HG03196 (cell line): ENCODE results near the gene NPAS3.

Source experiments
- ATAC-seq: cut with Tn5 transposase; IDR thresholded peaks from one replicate; pipeline ENCODE4 v1.9.1; 2021; ENCODE audit not compliant: unreplicated experiment

Gene NPAS3

DNA sequence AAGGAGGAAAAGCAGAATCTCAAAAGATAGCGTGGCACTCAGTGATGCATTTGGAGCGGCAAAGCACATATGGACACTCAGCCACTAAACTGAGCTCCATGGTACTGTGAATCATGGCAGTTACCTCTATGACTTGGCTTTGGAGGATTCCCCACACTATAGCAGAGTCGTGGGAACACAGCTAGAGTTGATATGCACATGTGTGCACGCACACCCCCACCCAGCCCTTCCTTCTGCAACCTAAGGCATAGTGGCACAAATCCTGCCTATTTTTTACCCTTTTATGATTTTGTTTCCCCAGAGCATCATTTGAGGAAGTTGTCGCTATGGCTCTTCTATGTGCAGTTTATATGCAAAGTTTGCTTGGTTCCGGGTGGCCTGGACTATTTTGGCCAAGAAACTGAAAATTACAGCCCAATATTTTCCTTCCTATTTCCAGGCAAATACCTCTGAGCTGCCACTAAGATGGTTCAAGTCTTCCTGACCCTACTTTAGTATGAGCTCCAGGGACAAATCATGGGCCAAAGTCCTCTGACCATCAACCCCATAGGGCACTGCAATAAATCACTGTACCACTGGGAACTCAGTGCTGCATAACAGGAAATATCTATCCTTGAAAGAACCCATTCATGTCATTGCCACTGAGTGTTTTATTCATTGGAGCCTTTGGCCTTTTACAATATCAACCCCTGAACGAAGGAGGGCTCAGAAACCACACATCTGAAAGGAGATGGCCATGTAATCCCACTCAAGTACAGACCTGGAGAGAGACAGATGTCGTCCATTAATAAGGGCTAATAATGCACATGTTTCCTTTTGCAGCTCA is 834.7 kb downstream of the NPAS3 start:
- no peak for ATAC-seq

DNA sequence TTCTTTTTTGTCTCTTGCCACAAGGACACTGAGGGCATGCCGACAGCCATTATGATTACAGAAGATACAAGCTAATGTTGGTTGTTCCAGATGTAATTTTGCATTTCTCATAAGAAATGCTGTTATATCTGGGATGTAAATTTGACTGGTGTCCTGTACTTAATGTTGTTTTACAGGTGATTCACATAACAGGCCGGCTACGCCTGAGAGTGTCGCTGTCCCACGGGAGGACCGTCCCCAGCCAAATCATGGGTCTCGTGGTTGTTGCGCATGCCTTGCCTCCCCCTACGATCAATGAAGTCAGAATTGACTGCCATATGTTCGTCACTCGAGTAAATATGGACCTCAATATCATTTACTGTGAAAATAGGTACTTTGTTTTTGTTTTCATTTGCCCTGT is 835.5 kb downstream of the NPAS3 start:
- no peak for ATAC-seq

DNA sequence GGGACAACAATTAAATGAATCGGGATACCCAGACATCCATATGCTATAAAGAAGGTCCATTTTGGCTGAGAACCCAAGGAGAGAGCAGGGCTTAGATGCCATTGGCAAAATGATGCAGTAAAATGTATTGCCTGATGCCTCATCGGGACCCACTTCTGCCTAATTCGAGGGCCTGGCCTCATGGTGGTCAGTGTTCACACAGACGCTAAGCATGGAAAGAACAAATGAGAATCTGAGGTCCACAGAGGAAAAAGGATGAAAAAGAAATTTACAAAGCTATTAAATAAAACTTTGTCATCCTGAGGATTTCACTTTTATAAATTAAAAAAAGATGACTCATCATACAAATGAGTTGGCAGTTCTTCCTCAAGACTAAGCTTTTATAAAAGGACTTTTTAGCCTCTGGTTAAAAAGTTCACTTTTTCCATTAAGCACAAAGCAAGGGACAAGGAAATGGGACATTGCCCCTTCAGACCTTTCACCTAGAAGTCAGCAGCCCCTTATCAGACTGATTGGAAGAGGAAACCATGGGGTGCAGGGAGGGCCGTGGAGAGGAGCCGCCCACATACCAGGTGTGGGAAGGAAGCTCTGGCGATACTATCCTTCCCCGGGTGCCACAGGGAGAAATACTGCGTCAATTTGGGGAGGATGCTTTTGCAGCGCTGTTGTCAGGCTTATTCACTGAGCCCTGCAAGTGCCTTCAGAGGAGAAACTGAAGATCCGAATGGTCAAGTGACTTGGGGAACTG is 836.2 kb downstream of the NPAS3 start:
- no peak for ATAC-seq

DNA sequence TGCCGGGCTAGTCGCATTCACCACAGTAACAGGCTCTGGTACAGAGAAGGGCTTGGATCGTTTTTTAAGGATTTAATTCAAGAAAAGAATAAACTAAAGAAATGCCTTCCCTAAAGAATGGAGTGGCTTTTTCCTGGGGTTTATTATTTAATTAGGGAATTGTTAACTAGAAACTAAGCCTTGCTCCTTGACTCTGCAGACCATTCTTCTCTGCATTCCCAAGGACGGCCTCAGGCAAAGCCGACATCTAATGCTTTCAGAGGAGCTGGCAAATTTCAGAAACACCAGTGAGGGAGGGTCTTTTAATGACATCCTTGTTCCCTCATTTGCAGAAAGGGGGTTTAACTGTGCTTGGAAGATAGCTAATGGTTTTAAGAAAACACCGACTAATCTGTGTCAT is 838.2 kb downstream of the NPAS3 start:
- no peak for ATAC-seq

DNA sequence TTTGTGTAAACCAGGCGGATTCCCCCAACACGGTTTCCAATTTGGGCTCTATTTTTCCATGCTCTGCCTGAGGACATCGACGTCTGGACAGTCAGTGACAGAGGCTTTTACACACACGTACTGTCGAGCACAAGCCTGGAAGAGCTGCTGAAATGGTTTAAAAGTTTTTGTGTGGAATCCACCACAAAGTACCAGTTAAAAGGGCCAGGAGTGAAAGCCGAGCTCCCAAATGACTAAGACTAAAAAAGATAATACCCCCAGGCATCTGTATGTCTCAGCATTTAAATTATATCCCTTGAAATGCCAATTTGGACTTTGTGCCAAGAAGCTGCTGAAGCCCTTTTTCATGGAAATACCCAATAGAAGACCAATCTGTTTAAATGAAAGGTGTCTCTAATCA is 839.0 kb downstream of the NPAS3 start:
- no peak for ATAC-seq

DNA sequence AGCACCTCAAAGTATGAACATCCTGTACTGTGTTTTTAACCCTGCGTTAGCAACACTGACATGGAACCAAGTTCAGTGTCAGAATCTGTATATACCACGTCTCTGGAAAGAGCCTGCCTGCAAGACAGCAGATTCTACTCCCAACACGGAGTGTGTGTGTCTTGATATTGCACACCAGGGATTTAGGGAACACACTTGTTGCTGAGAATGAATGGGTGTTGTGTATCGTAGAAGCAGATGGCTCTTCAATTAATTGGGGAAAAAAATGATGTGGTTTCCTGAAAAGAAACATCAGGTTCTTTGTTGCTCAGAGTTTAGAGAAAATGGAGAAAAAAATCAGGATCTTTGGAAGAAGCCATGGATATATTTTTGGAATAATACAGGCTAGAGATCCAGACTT is 841.4 kb downstream of the NPAS3 start:
- ATAC-seq = no peak

DNA sequence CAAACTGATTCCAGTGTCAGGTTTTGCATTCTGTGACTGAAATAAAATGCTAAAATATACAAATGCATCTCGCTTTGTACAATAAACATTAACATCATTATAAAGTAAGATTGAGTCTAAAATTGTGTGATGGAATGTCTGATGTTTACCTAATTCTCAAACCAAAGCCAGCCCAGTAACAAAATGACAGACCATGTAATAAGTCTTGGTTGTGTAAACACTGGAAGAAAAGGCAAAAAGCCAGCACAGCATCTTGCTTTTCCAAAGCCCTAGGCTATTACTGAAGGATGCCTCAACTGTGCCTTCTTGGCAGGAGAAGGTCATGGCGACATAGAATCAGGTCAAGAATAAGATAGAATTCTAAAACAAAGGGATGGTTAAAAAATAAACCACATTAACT is 842.6 kb downstream of the NPAS3 start:
- ATAC-seq = no peak

DNA sequence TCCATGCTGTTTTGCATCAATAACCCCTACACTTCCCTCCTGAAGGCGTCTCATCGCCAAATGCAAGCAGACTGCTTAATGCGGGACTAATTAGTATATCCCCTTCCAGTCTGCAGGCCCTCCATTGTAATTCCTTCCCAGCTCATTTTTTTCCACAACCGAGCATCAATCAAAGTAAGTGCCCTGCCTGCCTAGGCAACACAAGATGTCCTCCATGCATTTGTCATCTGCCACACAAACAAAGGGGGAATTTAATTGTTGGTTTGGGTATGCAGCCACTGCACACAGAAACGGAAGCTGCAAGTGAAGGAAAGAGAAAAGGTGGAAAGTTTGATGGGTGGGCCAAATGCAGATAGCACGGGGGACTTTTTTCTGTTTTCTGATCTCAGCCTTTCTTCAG is 844.2 kb downstream of the NPAS3 start:
- no peak for ATAC-seq

DNA sequence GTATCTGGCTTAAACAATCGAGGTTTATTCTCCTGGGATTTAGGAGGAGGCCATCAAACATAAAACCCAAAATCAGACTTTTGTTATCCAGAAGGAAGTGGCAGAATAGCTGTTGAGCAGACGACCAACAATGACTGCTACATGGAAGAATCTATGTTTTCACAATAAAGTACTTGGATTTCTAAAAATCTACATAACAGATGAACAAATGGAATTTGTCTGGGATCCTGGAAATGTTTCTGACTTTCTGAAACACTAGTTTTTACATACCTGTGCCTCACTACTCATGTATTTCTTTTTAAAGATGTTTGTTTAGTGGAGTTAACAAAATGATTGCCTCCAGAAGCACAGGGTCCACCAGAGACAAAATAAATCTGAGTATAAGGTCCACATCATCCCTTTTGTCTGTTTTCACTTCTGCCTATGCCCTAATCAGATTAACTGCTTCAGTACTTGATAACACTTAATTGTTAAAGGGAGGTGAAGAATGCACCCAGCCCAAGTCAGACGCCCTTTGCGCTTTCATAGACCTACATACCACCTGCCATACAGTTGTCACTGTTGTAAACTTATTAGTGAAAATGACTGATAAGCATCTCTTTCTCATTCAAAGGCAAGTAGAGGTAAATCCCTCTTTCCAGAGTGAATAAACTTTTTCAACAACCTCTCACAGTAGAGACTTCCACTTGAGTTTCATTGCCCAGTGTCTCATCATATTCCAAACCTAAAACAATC is 847.6 kb downstream of the NPAS3 start:
- ATAC-seq = no peak

DNA sequence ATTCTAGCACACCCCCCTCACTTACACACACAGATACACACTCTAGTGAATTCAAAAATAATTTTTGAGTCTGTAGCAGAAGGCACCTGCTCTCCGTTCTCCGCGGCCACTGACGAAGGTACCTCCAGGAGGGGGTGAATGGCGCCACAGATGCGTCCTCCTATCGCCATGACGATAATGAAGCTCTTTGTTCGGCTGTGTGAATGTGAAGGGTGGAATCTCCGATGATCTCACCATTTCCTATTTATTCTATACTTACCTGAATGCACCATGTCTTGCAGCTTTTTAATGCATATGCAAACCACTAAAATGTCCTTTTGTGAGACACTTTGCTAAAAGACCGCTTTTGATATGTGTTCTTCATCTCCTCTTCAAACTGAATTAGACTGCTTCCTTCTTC is 849.5 kb downstream of the NPAS3 start:
- no peak for ATAC-seq

DNA sequence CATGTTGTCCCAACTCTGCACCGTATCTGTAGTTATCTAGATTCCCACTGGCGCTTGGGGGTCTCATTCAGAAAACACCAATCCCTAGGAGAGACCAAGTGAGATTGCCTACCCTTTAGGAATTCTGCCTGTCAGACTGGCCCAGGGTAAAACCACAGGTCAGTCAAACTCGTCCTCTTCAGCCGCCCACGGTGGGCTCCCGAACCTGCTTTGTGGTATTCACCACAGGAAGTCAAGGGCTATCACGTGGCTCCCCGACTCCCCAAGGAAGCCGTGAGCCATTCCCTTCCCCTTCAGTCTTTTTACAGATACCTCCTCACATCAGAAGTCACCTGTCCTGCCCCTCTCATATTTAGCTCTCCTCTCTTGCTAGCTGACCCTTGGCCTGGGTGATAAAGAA is 852.3 kb downstream of the NPAS3 start:
- ATAC-seq = no peak

DNA sequence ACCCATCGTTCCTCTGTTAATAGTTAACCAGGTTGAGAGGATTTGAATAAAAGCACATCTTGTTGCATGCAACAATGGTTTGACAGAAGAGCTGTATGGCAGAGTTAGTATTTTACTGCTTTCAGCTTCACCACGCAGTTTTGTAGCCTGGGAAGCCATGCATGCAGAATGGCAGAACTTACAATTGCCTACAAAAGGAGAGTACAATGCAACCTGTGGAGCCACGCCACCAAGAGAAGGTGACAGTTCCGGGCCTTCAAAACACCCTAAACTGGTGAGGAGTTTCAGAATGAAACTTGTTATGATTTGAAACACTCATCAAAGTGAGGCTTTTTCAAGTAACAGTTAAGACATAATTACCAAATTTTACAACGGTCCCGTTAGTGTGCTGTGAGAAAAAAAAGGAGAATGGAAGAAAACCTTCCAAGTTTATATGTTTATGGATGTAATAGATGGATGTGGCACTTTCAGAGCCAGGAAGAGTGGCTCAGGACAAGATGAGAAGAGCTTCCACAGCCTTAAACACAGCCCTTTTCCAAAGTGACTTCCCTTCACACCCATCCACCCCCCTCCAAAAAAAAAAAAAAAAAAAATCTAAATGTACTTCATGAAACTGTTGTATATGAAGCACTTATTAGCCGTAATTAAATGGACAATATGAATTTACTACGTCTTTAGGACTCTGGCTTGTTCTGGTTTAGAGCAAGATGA is 853.5 kb downstream of the NPAS3 start:
- peak; percentile 64 for ATAC-seq

DNA sequence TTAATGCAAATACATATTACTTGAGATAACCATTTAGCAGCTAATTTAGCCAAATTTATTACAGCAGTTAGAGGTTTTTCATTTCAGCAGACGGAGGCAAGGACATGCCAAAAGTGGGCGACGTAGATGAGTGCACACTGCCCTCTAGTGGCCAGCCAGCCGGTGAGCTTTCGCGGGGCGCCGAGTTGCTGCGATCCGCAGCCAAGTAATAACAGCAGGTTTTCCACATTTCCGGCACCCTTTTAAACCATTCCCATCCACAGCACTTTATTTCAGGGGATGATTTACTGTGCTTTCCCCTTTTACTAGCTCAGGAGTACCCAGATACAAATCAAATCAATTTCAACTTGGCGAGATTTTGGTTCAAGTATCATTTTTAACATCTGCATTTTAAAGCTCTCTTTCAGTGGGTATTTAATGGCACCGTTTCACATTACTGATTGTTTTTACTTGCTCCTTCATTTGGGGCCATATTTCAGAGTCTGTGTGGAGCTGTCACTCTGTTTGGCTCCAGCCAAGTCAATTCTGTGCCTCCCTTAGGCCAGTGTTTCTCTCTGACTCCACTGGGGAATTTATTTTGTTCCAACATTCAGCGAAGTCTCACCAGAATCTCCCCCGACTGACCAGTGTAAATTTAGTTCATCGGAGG is 854.2 kb downstream of the NPAS3 start:
- peak; percentile 51 for ATAC-seq

DNA sequence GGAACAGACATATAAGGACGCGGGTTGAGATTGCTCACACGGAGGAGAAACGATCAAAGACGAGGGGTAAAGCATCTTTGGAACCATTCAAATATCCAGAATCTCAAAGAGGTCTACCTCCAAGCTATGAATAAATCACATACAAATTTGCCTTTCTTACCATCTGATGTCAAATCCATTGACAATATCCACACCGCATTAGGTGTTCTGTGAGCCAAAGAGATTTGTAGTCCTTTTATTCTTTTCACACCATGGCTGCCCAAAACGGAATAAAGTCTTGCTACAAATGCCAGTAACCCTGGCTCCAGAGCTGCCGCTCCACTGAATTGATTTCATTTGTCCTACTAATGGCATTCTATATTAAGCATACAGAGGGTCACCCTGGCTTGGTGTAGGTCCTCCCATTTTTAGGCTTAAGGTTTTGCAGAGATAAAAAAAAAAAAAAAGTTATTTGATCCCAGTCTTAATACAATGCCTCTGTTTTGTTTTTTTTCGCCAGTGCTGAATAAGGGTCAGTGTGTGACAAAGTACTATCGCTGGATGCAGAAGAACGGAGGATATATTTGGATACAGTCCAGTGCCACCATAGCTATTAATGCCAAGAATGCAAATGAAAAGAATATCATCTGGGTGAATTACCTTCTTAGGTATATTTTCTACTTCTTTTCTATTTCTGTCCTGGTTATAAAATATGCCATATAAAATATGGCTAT is 854.9 kb downstream of the NPAS3 start:
- ATAC-seq = no peak

DNA sequence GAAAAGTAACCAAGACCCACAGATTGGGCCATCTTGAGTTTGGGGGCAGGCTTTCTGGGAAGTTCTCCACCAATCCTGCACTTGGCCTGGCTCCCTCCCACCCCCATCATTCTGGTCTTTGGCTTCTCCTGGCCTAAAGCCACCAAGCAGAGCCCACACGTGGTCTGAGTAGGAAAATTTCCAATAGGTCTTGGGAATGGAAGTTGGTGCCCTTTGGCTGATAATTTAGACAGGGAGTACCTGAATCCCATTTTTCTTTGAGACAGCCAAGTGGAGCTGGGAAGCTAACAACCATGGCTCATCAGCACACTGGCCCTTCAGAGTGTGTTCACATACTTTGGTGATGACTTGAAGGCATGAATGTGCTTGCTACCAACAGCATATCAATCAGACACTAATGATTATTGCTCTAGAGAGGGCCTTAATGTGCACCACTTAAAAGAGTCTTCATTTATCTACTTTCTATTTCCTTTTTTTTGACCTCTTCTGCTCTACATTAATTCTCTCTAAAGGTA is 856.2 kb downstream of the NPAS3 start:
- no peak for ATAC-seq

DNA sequence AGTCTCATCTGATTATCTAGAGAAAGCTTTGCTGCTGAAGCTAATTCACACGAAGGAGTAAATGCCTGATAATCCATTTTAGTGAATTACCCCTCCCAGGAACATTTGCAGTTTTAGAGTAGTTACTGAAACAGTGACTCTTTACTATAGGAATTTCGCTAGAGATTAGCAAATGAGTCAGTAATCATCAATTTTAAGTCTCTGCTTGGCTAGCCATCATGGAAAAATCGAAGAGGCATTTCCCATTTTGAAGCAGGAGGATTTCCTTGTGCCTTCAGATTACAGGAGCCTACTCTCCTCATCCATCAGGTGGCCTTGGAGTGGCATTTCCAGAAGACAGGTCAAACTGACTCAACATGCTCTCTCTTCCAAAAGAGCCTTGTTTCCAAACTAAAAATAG is 857.7 kb downstream of the NPAS3 start:
- ATAC-seq = no peak

DNA sequence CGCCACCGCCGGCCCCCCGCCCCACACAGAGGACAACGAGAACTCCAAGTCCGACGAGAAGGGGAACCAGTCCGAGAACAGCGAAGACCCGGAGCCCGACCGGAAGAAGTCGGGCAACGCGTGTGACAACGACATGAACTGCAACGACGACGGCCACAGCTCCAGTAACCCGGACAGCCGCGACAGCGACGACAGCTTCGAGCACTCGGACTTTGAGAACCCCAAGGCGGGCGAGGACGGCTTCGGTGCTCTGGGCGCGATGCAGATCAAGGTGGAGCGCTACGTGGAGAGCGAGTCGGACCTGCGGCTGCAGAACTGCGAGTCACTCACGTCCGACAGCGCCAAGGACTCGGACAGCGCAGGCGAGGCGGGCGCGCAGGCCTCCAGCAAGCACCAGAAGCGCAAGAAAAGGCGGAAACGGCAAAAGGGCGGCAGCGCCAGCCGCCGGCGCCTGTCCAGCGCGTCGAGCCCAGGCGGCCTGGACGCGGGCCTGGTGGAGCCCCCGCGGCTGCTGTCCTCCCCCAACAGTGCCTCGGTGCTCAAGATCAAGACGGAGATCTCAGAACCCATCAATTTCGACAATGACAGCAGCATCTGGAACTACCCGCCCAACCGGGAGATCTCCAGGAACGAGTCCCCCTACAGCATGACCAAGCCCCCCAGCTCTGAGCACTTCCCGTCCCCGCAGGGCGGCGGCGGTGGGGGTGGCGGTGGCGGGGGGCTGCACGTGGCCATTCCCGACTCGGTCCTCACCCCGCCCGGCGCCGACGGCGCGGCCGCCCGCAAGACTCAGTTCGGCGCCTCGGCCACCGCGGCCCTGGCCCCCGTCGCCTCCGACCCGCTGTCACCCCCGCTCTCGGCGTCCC is 861.3 kb downstream of the NPAS3 start:
- ATAC-seq = no peak

DNA sequence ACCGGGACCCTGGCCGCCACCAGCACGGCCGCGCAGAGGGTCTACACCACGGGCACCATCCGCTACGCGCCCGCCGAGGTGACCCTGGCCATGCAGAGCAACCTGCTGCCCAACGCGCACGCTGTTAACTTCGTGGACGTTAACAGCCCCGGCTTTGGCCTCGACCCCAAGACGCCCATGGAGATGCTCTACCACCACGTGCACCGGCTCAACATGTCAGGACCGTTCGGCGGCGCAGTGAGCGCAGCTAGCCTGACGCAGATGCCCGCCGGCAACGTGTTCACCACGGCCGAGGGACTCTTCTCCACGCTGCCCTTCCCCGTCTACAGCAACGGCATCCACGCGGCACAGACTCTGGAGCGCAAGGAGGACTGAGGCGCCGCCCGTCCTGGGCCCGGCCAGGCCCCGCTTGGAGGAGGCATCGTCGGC is 862.1 kb downstream of the NPAS3 start:
- no peak for ATAC-seq

DNA sequence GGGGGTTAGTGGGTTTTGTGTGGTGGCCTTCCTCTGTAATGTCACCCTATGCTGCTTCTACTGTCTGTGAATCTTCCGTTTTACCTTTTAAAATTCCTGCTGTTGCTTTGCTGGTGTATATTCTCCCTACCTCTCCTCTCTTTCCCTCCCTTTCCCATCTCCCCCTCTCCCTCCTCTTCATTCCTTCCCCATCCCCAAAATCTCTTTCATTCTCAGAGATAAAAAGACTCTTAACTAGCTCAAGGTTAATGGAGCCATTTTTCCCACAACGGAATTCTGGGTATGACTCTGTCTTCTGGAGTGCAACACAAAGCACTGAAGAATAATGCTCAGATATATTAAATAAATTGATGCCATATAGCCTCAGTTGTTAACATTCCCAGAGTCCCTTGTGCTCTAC is 864.1 kb downstream of the NPAS3 start:
- no peak for ATAC-seq
